ENCODE measurements around the gene RPS29.
"Not testable (repeated sequence)": the region's sequence is repeated elsewhere in the genome, so short reads cannot be mapped to it uniquely, and the experiment has no call there.

RPS29 gene

GRCh38 chr14:49594347-49595091 lies 8.3 kb upstream of the RPS29 start:
- no peak for DNase-seq

- peak; percentile 49 for DNase-seq
These were observed 6.8 kb upstream of the RPS29 start for GRCh38 chr14:49593016-49593415.

GRCh38 chr14:49589387-49589786 lies 3.2 kb upstream of the RPS29 start:
- DNase-seq = no peak

DNA sequence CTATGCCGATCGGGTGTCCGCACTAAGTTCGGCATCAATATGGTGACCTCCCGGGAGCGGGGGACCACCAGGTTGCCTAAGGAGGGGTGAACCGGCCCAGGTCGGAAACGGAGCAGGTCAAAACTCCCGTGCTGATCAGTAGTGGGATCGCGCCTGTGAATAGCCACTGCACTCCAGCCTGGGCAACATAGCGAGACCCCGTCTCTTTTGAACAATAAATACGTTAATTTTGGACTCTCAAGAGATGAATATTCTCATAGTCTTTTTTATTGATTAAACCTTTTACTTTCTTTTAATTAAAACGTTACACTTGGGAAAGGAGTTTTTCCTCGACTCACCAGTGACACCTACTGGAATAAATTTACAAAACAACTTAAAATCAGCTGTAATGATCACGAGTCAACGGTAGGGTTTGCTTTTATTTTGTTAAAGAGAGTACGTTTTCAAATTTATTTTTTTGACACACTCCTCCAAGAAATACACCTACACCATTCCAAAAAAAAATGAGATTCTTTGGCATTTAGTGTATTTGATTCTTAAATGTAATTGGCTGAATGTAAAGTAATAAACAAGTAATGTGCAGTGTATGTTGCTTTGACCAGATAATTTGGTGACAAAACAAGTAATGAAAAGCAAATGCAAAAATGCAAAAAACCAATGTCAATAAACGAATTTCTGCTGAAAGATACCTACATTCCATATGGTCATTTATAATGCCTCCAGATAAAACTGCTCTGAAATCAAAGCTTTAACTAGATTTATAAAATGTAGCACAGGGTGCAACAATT lies 687 bp upstream of the RPS29 start:
- DNase-seq = peak; percentile 73

DNA sequence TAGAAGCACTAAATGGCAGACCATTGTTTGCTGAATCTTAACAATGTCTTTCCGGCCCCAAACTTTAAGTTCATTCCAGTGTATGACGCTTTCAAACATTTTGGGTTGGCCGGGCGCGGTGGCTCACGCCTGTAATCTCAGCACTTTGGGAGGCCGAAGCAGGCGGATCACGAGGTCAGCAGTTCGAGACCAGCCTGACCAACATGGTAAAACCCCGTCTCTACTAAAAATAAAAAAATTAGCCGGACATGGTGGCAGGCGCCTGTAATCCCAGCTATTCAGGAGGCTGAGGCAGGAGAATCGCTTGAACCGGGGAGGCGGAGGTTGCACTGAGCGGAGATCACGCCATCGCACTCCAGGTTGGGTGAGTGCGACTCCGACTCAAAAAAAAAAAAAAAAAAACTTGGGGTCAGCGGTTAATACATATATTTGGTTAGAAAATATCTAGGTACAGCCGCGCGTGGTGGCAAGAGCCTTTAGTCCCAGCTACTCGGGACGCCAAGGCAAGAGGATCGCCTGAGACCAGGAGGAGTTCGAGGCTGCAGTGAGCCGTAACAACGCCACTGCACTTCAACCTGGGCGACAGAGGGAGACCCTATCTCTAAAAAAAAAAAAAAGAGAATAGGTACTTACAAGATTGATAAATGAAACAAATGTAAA lies 1.1 kb downstream of the RPS29 start:
- DNase-seq = not testable (repeated sequence)

- no peak for DNase-seq
These were observed 2.1 kb downstream of the RPS29 start for GRCh38 chr14:49584058-49584457.

DNA sequence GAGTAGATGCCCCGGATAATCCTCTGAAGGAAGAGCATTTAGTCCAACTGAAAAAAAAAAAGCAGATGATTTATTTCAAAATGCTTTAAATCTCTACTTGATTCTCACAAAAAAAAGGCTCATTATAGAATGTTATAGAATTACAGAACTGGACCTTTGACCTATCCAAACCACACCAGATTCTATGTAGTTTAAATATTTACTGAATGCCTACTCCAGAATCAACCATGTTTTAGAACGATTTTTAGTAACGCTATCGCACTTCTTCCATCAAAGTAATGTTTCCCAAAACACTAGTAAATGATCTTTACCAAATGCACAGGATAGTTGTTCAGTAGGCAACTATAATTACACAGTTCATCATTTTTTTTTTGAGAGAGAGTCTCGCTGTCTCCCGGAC lies 2.6 kb downstream of the RPS29 start:
- no peak for DNase-seq

DNA sequence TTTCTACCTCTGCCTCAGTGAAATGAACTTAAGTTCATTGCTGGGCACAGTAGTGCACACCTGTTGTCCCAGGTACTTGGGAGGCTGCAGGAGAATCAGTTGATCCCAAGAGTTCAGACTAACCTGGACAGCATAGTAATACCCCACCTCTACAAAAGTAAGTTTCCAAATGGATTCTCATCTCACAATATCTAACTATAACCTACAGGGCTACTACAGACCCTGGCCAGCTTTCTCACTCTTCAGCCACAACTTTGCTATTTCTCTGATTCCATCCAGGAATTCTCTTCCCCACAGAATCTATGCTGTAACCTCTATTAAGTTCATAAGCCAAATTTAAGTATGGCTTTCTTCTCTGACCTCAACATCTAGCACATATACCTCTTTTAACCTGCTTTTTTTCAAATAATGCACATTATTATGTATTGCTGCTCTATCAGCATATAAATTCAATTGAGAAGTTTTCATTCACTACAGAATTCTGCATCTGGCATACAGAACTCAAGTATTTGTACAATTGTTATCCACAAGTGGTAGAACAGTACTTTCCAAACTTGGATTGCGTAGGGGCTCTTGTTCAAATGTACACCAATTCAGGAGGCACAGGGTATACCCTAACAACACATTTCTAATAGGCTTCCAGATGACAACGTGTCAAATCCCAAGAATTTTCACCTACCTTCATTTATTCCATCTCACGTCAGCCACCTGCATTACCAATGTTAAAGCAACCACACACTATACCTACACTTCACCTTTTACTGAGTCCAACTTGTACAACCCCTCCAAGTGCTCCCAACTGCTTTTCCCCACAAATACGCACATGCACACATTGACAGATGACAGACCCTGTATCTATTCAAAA lies 3.8 kb downstream of the RPS29 start:
- DNase-seq = no peak

DNA sequence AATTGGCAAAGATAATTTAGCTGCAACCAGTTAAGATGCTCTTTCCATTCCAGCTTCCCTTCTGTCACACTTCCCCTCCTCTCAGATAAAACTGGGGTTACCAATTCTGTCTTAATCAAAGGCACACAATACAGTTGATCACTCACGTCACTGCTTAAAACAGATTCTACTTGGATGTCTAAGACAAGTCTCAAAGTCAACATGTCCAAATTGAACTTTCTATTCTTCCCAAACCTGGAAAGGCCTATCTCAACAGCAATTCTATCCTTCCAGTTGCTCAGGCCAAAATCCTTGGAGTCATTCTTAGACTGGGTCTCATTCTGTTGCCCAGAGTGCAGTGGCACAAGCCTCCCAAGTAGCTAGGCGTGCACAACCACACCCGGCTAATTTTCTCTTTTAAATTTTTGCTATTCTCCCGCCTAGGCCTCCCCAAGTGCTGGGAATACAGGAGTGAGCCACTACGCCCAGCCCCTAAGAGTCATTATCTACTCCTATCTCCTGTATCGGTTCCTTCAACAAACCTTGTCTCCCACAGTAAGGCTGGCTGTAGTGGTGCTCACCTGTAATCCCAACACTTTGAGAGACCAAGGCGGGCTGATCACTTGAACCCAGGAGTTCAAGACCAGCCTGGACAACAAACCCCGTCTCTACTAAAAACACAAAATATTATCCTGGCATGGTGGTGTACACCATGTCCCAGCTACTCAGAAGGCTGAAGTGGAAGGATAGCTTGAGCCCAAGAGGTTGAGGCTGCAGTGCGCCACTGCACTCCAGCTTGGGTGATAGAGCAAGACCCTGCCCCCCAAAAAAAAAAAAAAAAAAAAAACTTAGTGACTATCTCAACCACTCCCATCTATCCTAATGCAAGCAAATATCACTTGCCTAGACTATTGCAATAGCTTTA lies 4.7 kb downstream of the RPS29 start:
- no peak for DNase-seq

DNA sequence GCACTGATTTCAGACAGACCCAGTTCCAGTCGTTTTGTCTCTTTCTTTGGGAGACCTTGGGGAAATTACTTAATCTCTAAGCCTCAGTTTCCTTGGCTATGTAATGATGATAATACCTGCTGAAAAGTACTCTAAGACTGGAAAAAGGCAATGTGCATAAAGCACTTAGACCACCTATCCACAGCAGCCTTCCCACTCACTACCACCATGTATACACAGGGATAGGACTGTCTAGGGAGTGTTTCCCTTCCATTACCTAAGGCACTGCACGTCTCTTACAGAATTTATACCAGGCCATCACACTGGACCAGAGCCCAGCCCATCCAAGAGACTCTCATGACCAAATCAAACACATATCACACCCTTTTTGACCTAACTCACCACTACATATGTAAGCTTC lies 6.3 kb downstream of the RPS29 start:
- DNase-seq = no peak

- DNase-seq = no peak
These were observed 8.0 kb downstream of the RPS29 start for GRCh38 chr14:49578141-49578540.

- DNase-seq = no peak
These were observed 12.1 kb downstream of the RPS29 start for GRCh38 chr14:49574038-49574437.

- DNase-seq = no peak
These were observed 16.9 kb downstream of the RPS29 start for GRCh38 chr14:49569281-49569680.

- no peak for DNase-seq
These were observed 19.5 kb downstream of the RPS29 start for GRCh38 chr14:49566714-49567113.

DNA sequence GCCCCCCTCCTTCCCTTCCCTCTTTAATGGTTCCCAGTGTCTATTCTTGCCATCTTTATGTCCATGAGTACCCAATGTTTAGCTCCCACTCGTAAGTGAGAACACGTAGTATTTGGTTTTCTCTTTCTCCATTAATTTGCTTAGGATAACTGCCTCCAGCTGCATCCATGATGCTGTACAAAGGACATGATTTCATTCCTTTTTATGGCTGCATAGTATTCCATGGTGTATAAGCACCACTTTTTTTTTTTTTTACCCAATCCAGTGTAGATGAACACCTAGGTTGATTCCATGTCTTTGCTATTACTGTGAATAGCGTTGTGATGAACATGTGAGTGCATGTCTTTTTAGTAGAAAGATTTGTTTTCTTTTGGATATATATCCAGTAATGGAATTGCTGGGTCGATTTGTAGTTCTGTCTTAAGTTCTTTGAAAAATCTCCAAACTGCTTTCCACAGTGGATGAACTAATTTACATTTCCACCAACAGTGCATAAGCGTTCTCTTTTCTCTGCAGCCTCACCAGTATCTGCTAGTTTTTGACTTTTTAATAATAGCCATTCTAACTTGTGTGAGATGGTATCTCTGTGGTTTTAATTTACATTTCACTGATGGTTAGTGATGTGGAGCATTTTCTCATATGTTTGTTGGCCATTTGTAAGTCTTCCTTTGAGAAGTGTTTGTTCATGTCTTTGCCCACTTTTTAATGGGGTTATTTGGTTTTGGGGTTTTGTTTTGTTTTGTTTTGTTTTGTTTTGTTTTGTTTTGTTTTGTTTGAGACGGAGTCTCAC lies 26.0 kb downstream of the RPS29 start:
- DNase-seq = no peak

- no peak for DNase-seq
These were observed 32.3 kb downstream of the RPS29 start for GRCh38 chr14:49553892-49554291.

DNA sequence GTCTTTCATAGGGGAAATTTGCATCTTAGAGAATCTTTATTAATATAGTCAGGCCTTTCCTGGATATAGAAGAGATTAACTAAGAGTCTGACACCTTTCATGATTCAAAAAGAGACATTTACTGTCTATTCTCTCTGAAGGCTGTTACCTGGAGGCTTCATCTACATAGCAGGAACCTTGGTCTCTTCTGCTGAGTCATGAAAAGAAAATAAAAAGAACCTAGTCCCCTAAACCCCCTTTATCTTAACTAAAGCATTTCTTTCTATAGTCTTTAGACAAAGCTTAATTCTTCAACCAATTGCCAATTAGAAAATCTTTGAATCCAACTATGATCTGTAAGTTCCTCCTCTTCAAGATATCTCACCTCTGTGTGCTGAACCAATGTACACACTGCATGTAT lies 33.1 kb downstream of the RPS29 start:
- DNase-seq = no peak

GRCh38 chr14:49551569-49551968 lies 34.6 kb downstream of the RPS29 start:
- no peak for DNase-seq

- DNase-seq = no peak
These were observed 35.6 kb downstream of the RPS29 start for GRCh38 chr14:49550286-49551184.

GRCh38 chr14:49549881-49550280 lies 36.3 kb downstream of the RPS29 start:
- DNase-seq = peak; percentile 37

All from fibroblast of upper back skin (primary cell).